Retinal pigment epithelial cell (primary cell): ENCODE data around the gene LMAN2.

Source experiments
- DNase-seq: peaks from one replicate; pipeline ENCODE4 v3.0.0-alpha.2; 2010; ENCODE audit warnings: low read depth
- H3K4me3 ChIP-seq: 2 replicates; pipeline ENCODE4 v1.5.1; 2011; ENCODE audit warnings: mild to moderate bottlenecking, low read length, control low read depth, moderate library complexity
- TF ChIP-seq, protein P1 (sequence below): conservative IDR thresholded peaks from 2 replicates; pipeline ENCODE4 v1.5.1; 2011; ENCODE audit warnings: low read depth, low read length, control low read depth, inconsistent platforms

LMAN2 gene

DNA sequence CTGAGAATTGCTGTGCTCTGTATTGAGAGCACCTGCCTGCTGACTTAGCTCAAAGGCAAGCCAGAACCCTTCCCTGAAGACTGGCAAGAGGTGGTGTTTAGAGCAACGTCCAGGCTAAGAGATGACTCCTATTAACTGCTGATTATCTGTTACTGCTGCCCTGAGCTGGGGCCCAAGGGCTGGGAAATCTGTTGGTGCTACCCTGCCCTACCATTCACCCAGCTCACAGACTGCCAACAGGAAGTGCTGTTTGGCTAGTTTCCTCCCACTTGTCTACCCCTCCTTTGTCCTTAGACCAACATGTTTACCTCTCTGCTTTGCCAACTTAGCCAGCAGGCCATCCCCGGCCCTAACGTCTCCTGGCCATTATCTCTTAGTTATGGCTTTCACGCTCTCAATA lies 54.9 kb downstream of the LMAN2 start:
- DNase-seq: no peak
- H3K4me3 ChIP-seq: no peak overlapping the region
- TF ChIP-seq, protein P1, sequence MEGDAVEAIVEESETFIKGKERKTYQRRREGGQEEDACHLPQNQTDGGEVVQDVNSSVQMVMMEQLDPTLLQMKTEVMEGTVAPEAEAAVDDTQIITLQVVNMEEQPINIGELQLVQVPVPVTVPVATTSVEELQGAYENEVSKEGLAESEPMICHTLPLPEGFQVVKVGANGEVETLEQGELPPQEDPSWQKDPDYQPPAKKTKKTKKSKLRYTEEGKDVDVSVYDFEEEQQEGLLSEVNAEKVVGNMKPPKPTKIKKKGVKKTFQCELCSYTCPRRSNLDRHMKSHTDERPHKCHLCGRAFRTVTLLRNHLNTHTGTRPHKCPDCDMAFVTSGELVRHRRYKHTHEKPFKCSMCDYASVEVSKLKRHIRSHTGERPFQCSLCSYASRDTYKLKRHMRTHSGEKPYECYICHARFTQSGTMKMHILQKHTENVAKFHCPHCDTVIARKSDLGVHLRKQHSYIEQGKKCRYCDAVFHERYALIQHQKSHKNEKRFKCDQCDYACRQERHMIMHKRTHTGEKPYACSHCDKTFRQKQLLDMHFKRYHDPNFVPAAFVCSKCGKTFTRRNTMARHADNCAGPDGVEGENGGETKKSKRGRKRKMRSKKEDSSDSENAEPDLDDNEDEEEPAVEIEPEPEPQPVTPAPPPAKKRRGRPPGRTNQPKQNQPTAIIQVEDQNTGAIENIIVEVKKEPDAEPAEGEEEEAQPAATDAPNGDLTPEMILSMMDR: no peak

DNA sequence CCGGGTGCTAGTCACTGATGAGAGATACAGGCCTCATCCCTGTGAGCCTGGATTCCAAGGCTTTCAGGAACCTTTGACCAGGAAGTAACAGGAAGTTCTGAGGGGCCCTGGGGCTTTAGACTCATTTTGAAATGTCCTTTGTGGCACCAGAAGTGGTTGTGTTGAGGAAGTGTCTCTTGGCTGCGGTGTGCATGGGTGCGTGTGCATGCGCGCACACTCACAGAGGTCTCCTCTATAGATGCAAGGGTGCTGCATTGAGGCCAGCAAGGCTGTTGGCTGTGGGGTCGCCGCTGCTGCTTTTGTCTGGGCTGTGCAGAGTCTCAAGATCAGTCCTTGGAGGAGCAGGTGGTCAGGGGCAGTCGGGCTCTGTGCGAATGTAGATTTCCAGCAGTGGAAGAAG lies 55.5 kb downstream of the LMAN2 start:
- H3K4me3 ChIP-seq: no peak overlapping the region
- DNase-seq: no peak
- TF ChIP-seq, protein P1: no peak

DNA sequence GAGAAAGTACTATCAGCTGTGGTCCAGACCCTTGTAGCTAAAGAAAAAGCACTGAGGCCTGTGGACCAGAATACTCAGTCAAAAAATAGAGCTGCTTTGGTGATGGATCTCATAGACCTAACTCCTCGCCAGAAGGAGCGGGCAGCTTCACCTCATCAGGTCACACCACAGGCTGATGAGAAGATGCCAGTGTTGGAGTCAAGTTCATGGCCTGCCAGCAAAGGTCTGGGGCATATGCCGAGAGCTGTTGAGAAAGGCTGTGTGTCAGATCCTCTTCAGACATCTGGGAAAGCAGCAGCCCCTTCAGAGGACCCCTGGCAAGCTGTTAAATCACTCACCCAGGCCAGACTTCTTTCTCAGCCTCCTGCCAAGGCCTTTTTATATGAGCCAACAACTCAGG lies 56.8 kb downstream of the LMAN2 start:
- DNase-seq: no peak
- no peak overlapping the region for H3K4me3 ChIP-seq
- TF ChIP-seq, protein P1: no peak

DNA sequence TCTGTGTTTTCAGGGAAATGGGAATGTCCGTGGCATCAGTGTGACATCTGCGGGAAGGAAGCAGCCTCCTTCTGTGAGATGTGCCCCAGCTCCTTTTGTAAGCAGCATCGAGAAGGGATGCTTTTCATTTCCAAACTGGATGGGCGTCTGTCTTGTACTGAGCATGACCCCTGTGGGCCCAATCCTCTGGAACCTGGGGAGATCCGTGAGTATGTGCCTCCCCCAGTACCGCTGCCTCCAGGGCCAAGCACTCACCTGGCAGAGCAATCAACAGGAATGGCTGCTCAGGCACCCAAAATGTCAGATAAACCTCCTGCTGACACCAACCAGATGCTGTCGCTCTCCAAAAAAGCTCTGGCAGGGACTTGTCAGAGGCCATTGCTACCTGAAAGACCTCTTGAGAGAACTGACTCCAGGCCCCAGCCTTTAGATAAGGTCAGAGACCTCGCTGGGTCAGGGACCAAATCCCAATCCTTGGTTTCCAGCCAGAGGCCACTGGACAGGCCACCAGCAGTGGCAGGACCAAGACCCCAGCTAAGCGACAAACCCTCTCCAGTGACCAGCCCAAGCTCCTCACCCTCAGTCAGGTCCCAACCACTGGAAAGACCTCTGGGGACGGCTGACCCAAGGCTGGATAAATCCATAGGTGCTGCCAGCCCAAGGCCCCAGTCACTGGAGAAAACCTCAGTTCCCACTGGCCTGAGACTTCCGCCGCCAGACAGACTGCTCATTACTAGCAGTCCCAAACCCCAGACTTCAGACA lies 57.5 kb downstream of the LMAN2 start:
- TF ChIP-seq, protein P1: no peak
- DNase-seq: no peak
- H3K4me3 ChIP-seq: no peak overlapping the region

DNA sequence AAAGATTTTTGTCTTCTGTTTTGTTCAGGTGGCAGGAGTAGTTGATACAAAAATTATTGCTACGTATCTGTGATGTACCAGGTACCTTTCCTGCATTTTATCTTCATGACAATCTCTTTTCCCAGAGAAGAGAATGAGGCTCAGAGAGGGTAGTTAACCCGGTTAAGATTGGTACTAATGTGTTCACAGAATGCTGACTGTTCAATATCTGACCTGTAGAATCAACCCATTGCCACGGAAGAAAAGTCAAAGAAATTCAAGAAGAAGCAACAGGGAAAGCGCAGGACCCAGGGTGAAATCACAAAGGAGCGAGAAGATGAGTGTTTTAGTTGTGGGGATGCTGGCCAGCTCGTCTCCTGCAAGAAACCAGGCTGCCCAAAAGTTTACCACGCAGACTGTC lies 59.7 kb downstream of the LMAN2 start:
- H3K4me3 ChIP-seq: no peak overlapping the region
- TF ChIP-seq, protein P1: no peak
- DNase-seq: no peak

DNA sequence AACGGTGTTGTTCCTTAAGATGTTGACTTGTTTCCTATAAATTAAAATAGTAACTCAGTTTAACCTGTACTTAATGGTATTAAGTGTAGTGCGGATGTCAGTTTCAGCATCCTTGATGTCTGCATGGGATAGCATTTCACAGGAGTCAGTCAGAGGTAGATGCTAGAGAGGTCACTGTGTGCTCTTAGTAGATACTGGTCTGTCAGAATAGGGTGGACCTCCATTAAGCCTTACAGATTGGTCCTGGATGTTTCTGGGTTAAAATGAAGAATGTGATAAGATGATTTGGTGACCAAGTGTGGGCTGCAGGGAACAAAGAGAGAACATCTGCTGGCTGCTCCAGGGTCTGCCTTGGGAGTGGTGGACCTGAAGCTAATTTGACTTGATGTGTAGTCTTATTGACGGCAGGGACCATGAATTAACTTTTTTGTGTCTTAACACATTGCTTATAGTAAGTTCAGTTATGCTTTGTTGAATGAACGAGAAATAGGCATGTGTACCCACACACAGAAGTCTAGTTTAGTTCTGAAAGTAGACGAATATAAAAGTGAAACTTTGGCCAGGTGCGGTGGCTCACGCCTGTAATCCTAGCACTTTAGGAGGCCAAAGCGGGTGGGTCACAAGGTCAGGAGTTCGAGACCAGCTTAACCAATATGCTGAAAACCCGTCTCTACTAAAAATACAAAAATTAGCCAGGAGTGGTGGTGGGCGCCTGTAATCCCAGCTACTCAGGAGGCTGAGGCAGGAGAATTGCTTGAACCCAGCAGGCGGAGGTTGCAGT lies 60.5 kb downstream of the LMAN2 start:
- H3K4me3 ChIP-seq: no peak overlapping the region
- TF ChIP-seq, protein P1: no peak
- DNase-seq: no peak

DNA sequence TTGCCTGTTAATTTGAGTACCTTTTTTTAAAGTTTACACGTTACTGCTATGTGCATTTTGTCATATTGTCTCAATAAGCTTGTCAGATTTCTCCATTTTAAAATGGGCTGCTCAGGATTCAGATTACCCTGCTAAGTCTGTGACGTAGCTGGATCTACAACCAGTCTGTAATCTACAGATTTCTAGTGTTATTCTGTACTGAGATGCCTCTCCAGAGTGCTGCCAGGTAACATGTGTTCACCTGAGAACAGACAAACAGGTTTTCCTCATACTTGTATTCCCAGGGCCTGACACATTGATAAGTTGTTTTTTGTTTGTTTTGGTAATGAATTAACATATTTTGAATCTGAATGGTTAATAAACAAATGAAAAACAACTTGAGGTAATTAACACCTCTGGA lies 63.3 kb downstream of the LMAN2 start:
- TF ChIP-seq, protein P1: no peak
- DNase-seq: no peak

More for the DNA sequence above, 63.3 kb downstream of the LMAN2 start:
- H3K4me3 ChIP-seq: no peak overlapping the region
